ENCODE results near the gene TEX13B. TPM values are rescaled to one million over a fixed set of nuclear protein-coding genes. Genes with fewer than 3 reads are reported as not detected.

TEX13B gene
- total RNA-seq, 1 experiment from 2014 or later, result 0.42 TPM

DNA sequence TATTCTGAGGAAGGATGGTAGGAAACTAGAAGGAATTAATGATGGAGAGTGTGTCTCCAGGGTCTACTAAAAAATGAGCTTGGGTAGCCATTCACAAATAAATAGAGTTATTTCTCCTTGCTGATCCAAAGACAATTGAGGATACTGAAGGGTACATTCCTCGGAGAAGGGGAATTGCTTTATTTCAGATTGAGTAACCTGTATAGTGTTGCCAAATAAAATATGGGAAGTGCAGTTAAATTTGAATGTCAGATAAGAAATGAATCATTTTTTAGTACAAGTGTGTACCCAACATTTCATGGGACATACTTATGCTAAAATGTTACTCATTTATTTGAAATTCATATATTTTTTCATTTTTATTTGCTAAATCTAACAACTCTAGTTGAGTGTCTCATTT, 46.7 kb upstream of the TEX13B start:
- no CpG with 5 or more reads among the region's 1 CpG for WGBS (ENCODE audit: extremely low coverage, insufficient read length, low lambda C conversion rate)
- no peak overlapping the region for H3K4ac ChIP-seq (ENCODE audit: low read depth, low read length)
- no peak overlapping the region for H3K18ac ChIP-seq (ENCODE audit: insufficient read length, low read depth, low read length)
- H3K27ac Mint-ChIP-seq, result no peak overlapping the region
- peaks cover 0 to 21% of the 10 kb centered on the region in 2 experiments; a peak in 2 of 5 replicates for H3K9me3 Mint-ChIP-seq
- H3T11ph ChIP-seq (ENCODE audit: low read length), result no peak overlapping the region
- H3K79me1 ChIP-seq (ENCODE audit: insufficient read depth, low read depth, low read length, poor library complexity, severe bottlenecking), result no peaks in the 10 kb centered on the region
- TF ChIP-seq, protein P1, sequence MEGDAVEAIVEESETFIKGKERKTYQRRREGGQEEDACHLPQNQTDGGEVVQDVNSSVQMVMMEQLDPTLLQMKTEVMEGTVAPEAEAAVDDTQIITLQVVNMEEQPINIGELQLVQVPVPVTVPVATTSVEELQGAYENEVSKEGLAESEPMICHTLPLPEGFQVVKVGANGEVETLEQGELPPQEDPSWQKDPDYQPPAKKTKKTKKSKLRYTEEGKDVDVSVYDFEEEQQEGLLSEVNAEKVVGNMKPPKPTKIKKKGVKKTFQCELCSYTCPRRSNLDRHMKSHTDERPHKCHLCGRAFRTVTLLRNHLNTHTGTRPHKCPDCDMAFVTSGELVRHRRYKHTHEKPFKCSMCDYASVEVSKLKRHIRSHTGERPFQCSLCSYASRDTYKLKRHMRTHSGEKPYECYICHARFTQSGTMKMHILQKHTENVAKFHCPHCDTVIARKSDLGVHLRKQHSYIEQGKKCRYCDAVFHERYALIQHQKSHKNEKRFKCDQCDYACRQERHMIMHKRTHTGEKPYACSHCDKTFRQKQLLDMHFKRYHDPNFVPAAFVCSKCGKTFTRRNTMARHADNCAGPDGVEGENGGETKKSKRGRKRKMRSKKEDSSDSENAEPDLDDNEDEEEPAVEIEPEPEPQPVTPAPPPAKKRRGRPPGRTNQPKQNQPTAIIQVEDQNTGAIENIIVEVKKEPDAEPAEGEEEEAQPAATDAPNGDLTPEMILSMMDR (conservative IDR thresholded peaks at IDR 0.05), result no peak
- no peak overlapping the region for H4K8ac ChIP-seq (replicated peaks; ENCODE audit: insufficient read length, low read depth, low read length)
- no peaks in the 10 kb centered on the region for H4K20me1 ChIP-seq (ENCODE audit: control insufficient read depth, insufficient read depth, insufficient read length)
- no peaks in the 10 kb centered on the region for H3K4me1 Mint-ChIP-seq
- H3K14ac ChIP-seq (ENCODE audit: insufficient read depth, low read length), result no peak overlapping the region
- no peaks in the 10 kb centered on the region for H3K9me3 ChIP-seq (ENCODE audit: control insufficient read depth, low read depth, low read length)
- no peaks in the 10 kb centered on the region for H3K23me2 ChIP-seq (ENCODE audit: insufficient read length, low read depth, low read length, poor library complexity, severe bottlenecking)
- no peaks in the 10 kb centered on the region for H3K79me2 ChIP-seq (ENCODE audit: insufficient read depth, low read length)
- no peak overlapping the region for H2BK12ac ChIP-seq (ENCODE audit: insufficient read length, low read depth, low read length)
- H3K27ac ChIP-seq (ENCODE audit: insufficient read length, low read depth, low read length), result no peak overlapping the region
- H4K91ac ChIP-seq (ENCODE audit: insufficient read length, low read depth, low read length), result no peak overlapping the region
- no peak overlapping the region for H3K4me3 Mint-ChIP-seq
- H2AK5ac ChIP-seq (ENCODE audit: insufficient read length, low read length), result no peak overlapping the region
- H2BK15ac ChIP-seq (ENCODE audit: low read depth, low read length), result no peak overlapping the region
- H4K5ac ChIP-seq (ENCODE audit: insufficient read length, low read depth, low read length), result no peak overlapping the region
- no peak overlapping the region for H2BK20ac ChIP-seq (ENCODE audit: low read depth, low read length, poor library complexity, severe bottlenecking)
- no peak overlapping the region for H3K9ac ChIP-seq (ENCODE audit: extremely low read depth, insufficient read length, low read length)
- no peak overlapping the region for H2BK5ac ChIP-seq (ENCODE audit: insufficient read length, low read length)
- H3K4me1 ChIP-seq (ENCODE audit: insufficient read depth, low read length), result no peaks in the 10 kb centered on the region
- H3K23ac ChIP-seq (ENCODE audit: insufficient read length, low read depth, low read length), result no peak overlapping the region
- no peak for DNase-seq
- H3K36me3 Mint-ChIP-seq (ENCODE audit: insufficient read depth in 1 of 3, low read depth in 3 of 3), result no peaks in the 10 kb centered on the region
- H2AFZ ChIP-seq (ENCODE audit: low read length), result no peak overlapping the region
- H3K4me2 ChIP-seq (ENCODE audit: insufficient read depth, insufficient read length, low read length), result no peak overlapping the region
- no peaks in the 10 kb centered on the region for H3K27me3 Mint-ChIP-seq (ENCODE audit: low read depth)
- H2BK120ac ChIP-seq (ENCODE audit: low read depth, low read length, poor library complexity, severe bottlenecking), result no peak overlapping the region
- no peak overlapping the region for H3K56ac ChIP-seq (ENCODE audit: insufficient read length, low read depth, low read length)
- H3K27me3 ChIP-seq (ENCODE audit: insufficient read depth, low read length), result no peaks in the 10 kb centered on the region
